K562 (cell line): ENCODE results near the gene LRCH1. TPM values are rescaled to one million over a fixed set of nuclear protein-coding genes. Genes with fewer than 3 reads are reported as not detected.

Experiments used
- ATAC-seq: fragments of 200-7000 bp; cut with Tn5 transposase; 3 replicates; pipeline ENCODE4 v1.9.1; 2020; ENCODE audit warnings: moderate library complexity
- BruUV-seq: library from RNA; stranded (reverse); fragments of 400-500 nt; replicated peaks from 2 replicates; lab custom pipeline; 2021; lab: Mats Ljungman, UMichigan
- CTCF ChIA-PET: fragments of 300-600 bp; formaldehyde crosslinking; extraction: SDS; loops from one replicate; lab custom pipeline; 2021; ENCODE audit warnings: low intra/inter-chr PET ratio; lab: Yijun Ruan, JAX
- POLR2A ChIA-PET: fragments of 300-600, 350-650 bp; sonication (Branson Sonifier 250); formaldehyde crosslinking; extraction: SDS; loops from one replicate; lab custom pipeline; 2021; ENCODE audit warnings: antibody characterized with exemption, inconsistent platforms; lab: Yijun Ruan, JAX
- DNase-seq, 4 experiments: peaks; one replicate each; pipeline versions ENCODE4 v3.0.0 to v3.0.0-alpha.2; 2011 to 2018; ENCODE audit warnings: low spot score in 3 of 4, mixed read lengths in 3 of 4; ENCODE audit errors: extremely low read depth in 1 of 4
- FAIRE-seq: peaks from 2 replicates; lab custom pipeline; 2011; peaks lifted over from hg19 to GRCh38; lab: Jason Lieb, UNC
- H2AFZ ChIP-seq: 2 replicates; pipeline ENCODE4 v1.6.0; 2011; ENCODE audit warnings: low read depth, low read length, control low read depth, inconsistent platforms
- H3K27ac ChIP-seq: fragments of 200-600 bp; 3 replicates; pipeline ENCODE4 v1.8.0; 2011; ENCODE audit warnings: low read depth, mild to moderate bottlenecking, control low read depth, inconsistent platforms, low read length, moderate library complexity, mixed read lengths; ENCODE audit errors: extremely low read depth
- H3K27me3 ChIP-seq, 2 experiments: fragments of 300-600 bp in 1 of 2; 2 replicates in 1 of 2; 3 replicates in 1 of 2; pipeline versions ENCODE4 v1.6.0 to v1.8.0; 2011; ENCODE audit warnings: inconsistent platforms in 2 of 2, low read length in 2 of 2, mild to moderate bottlenecking in 1 of 2, mixed read lengths in 1 of 2, moderate library complexity in 1 of 2; ENCODE audit not compliant: control insufficient read depth in 2 of 2, insufficient read depth in 2 of 2
- H3K36me3 ChIP-seq: fragments of 300-600 bp; 3 replicates; pipeline ENCODE4 v1.8.0; 2011; ENCODE audit warnings: mild to moderate bottlenecking, low read length, inconsistent platforms; ENCODE audit not compliant: control insufficient read depth, insufficient read depth
- H3K4me1 ChIP-seq, 2 experiments: fragments of 200-600 bp in 1 of 2; replicated peaks in 1 of 2; 2 replicates in 1 of 2; 3 replicates in 1 of 2; pipeline versions ENCODE4 v1.5.1 to v1.8.0; 2011; ENCODE audit warnings: inconsistent platforms in 2 of 2, low read length in 2 of 2, mild to moderate bottlenecking in 1 of 2, mixed read lengths in 1 of 2, moderate library complexity in 1 of 2; ENCODE audit not compliant: control insufficient read depth in 2 of 2, insufficient read depth in 2 of 2
- H3K4me2 ChIP-seq: 2 replicates; pipeline ENCODE4 v1.6.1; 2011; ENCODE audit warnings: low read length, control low read depth, inconsistent platforms, mixed read lengths; ENCODE audit not compliant: insufficient read depth
- H3K4me3 ChIP-seq: fragments of 200-600 bp; sonication (generic), shearing (Covaris generic); 2 replicates; pipeline ENCODE4 v1.5.1; 2016; ENCODE audit warnings: control low read depth, inconsistent platforms
- H3K79me2 ChIP-seq: fragments of 200-600 bp; 3 replicates; pipeline ENCODE4 v1.8.0; 2011; ENCODE audit warnings: low read length, inconsistent platforms; ENCODE audit not compliant: control insufficient read depth, insufficient read depth
- H3K9ac ChIP-seq, 2 experiments: 2 replicates each; pipeline versions ENCODE4 v1.6.0 to v1.6.1; 2011; ENCODE audit warnings: low read depth in 2 of 2, low read length in 2 of 2, control low read depth in 1 of 2, inconsistent platforms in 1 of 2, mild to moderate bottlenecking in 1 of 2, mixed read lengths in 1 of 2; ENCODE audit not compliant: insufficient read depth in 1 of 2
- H3K9me1 ChIP-seq: one replicate; pipeline ENCODE4 v1.6.0; 2011; ENCODE audit warnings: inconsistent platforms, mild to moderate bottlenecking, low read length, moderate library complexity; ENCODE audit not compliant: control insufficient read depth, insufficient read depth
- H3K9me3 ChIP-seq: replicated peaks from 2 replicates; pipeline ENCODE4 v1.5.1; 2011; ENCODE audit warnings: low read depth, low read length, inconsistent platforms; ENCODE audit not compliant: control insufficient read depth, insufficient read depth
- H4K20me1 ChIP-seq: replicated peaks from 2 replicates; pipeline ENCODE4 v1.6.1; 2011; ENCODE audit warnings: low read length, inconsistent platforms, mixed read lengths; ENCODE audit not compliant: control insufficient read depth, insufficient read depth
- CBFA2T2 ChIP-seq: fragments of 450-650 bp; conservative IDR thresholded peaks from 2 replicates; pipeline ENCODE4 v1.6.1; 2017; ENCODE audit warnings: mild to moderate bottlenecking
- PTRF ChIP-seq: fragments of 450-650 bp; IDR thresholded peaks from 2 replicates; pipeline ENCODE4 v1.6.1; 2016; ENCODE audit warnings: mild to moderate bottlenecking, missing genetic modification characterization, missing compliant biosample characterization
- RBM15 ChIP-seq: fragments of 200-400 bp; formaldehyde crosslinking; IDR thresholded peaks from 2 replicates; pipeline ENCODE4 v1.6.1; 2018; ENCODE audit warnings: mild to moderate bottlenecking, low read length, moderate library complexity; ENCODE audit not compliant: insufficient read depth
- RREB1 ChIP-seq: fragments of 250-450 bp; sonication (Bioruptor Pico); IDR thresholded peaks from 2 replicates; pipeline ENCODE4 v1.4.0; 2020
- RUNX1 ChIP-seq: sonication (generic); IDR thresholded peaks from 2 replicates; pipeline ENCODE4 v1.6.1; 2016; ENCODE audit warnings: antibody characterized with exemption, low read depth
- SIRT6 ChIP-seq: IDR thresholded peaks from one replicate; pipeline ENCODE4 v1.6.1; 2012; ENCODE audit warnings: low read depth, mild to moderate bottlenecking, control low read depth, inconsistent platforms, low read length, moderate library complexity
- SIX5 ChIP-seq, 2 experiments: IDR thresholded peaks; 2 replicates each; pipeline ENCODE4 v1.6.1; 2011; ENCODE audit warnings: low read length in 2 of 2, borderline replicate concordance in 1 of 2, low read depth in 1 of 2, mild to moderate bottlenecking in 1 of 2, moderate library complexity in 1 of 2; ENCODE audit not compliant: insufficient read depth in 1 of 2
- WHSC1 ChIP-seq: IDR thresholded peaks from one replicate; pipeline ENCODE4 v1.6.1; 2012; ENCODE audit warnings: low read length, control low read depth, inconsistent platforms
- ZNF384 ChIP-seq: IDR thresholded peaks from 2 replicates; pipeline ENCODE4 v1.6.1; 2012; ENCODE audit warnings: low read depth, low read length, improper control_type of control experiment
- ZNF551 ChIP-seq: fragments of 250-450 bp; sonication (Bioruptor Pico); IDR thresholded peaks from 2 replicates; pipeline ENCODE4 v1.5.0; 2021; ENCODE audit warnings: mild to moderate bottlenecking, moderate library complexity
- ZNF583 ChIP-seq: fragments of 250-450 bp; sonication (Bioruptor Pico); IDR thresholded peaks from 2 replicates; pipeline ENCODE4 v1.4.0; 2020
- ZNF696 ChIP-seq: fragments of 250-450 bp; sonication (Bioruptor Pico); conservative IDR thresholded peaks from 2 replicates; pipeline ENCODE4 v1.4.0; 2020; ENCODE audit warnings: mild to moderate bottlenecking, moderate library complexity
- WGBS: fragments of 100-300 bp; shearing (Covaris generic); methylation state at CpG from one replicate; pipeline ENCODE4 v1.1.6; 2016; ENCODE audit warnings: low coverage, mixed read lengths; ENCODE audit not compliant: insufficient coverage; ENCODE audit errors: missing lambda C conversion rate; 5-methylcytosine and 5-hydroxymethylcytosine counted together
- in situ Hi-C: fragments of 300-500 bp; cut with MboI; formaldehyde crosslinking; loops from 4 replicates; pipeline ENCODE4 v1.15.0; 2018; ENCODE audit warnings: inconsistent platforms, mixed read lengths
- intact Hi-C: fragments of 100-400 bp; cut with micrococcal nuclease; formaldehyde crosslinking; loops from 2 replicates; pipeline ENCODE4 v1.14.2; 2022
- polyA plus RNA-seq, 8 experiments: library from polyadenylated mRNA; depleted of rRNA in 4 of 8; stranded (reverse) in 5 of 8; unstranded in 3 of 8; fragments of >200 nt; fragmentation: Nextera tagmentation in 2 of 8; fragmentation: Illumina TruSeq in 1 of 8; extraction: Ambion mirVana in 2 of 8; extraction: Trizol in 1 of 8; gene quantifications; 2 replicates each; pipeline versions ENCODE4 v1.2.1 to v1.2.3, GENCODE V29; 2011 to 2014; ENCODE audit warnings: inconsistent platforms in 1 of 8, missing spikeins in 1 of 8
- total RNA-seq, 7 experiments: library from RNA; depleted of rRNA in 6 of 7; stranded (reverse); fragments of >200 nt in 6 of 7; fragmentation: Illumina TruSeq in 2 of 7; extraction: Trizol in 2 of 7; gene quantifications; 2 replicates each; pipeline versions ENCODE4 v1.2.1 to v1.2.3, GENCODE V29; 2011 to 2021; ENCODE audit warnings: low replicate concordance in 1 of 7

Gene LRCH1
- total and polyA plus RNA-seq, 9 of the 15 experiments (the other 6 are each of a cell fraction or from before 2014, with no cell fraction given), result 1.1 to 6.8 (median 3.7) TPM

DNA sequence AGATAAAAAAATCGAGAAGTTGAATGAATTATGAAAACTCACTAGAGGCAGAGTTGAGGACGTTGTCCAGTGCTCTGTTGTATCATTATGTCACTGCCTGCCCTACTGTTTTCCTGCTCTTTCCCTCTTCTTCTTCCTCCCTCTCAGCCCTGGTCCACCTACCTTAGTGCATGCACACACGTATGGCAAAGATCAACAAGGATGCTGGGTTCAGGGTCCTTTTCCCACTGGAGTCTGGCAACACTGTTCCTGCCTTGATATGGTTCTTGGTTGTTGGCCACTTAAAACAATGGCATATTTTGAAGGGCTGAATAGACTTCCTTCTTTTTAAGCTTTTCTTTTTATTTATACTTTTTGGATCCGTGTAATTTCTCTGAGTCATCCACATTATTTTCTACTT, 74.5 kb downstream of the LRCH1 start:
- Histone ChIP-seq H2AFZ (no peak overlapping the region), H3K27me3 (no peaks in the 10 kb centered on the region), H3K4me3 (no peak overlapping the region), H3K4me2 (no peak overlapping the region), H3K9me3 (no peaks in the 10 kb centered on the region), H3K36me3 (no peaks in the 10 kb centered on the region), H3K9me1 (no peaks in the 10 kb centered on the region), H4K20me1 (peaks cover 7% of the 10 kb centered on the region; the same call in 1 of the 2 replicates), H3K79me2 (peaks cover 5% of the 10 kb centered on the region; the same call in 2 of the 3 replicates), H3K27ac (no peak overlapping the region), H3K9ac (no peak overlapping the region), H3K4me1 (peaks cover 0 to 5% of the 10 kb centered on the region in 2 experiments; a peak in 2 of 5 replicates)
- intact Hi-C loops (no loop called here), in situ Hi-C loops (no loop called here)
- ATAC-seq, result no peak
- ChIA-PET POLR2A (no interaction called here), CTCF (no interaction called here)
- 55% methylated on average over 3 of the region's 4 CpGs for WGBS
- TF ChIP-seq ZNF583 (no peak), RREB1 (CRISPR knock-in tag) (no peak), PTRF (tag) (no peak), CBFA2T2 (no peak), WHSC1 (no peak), SIRT6 (no peak), RUNX1 (no peak), ZNF696 (CRISPR knock-in tag) (no peak), RBM15 (no peak), SIX5 (IDR thresholded peaks at IDR 0.05; ENCODE audit: borderline replicate concordance in 1 of 2, insufficient read depth in 1 of 2, low read depth in 1 of 2, low read length in 2 of 2) (no peak), ZNF384 (no peak), ZNF551 (CRISPR knock-in tag) (no peak)
- FAIRE-seq, result no peak
- no TSS peak for BruUV-seq
- DNase-seq, result no peak
